ENCODE data around the gene OLAH. TPM values are rescaled to one million over a fixed set of nuclear protein-coding genes. Genes with fewer than 3 reads are reported as not detected.

OLAH gene
- total RNA-seq, 4 donors from 2014 or later = 0.26 to 5.6 (median 5.3) TPM; not detected in 1

- no peaks in the 10 kb centered on the region for H3K4me1 ChIP-seq
- WGBS = 48% methylated on average over 3 of the region's 3 CpGs
- H3K27ac ChIP-seq = no peak overlapping the region
- no peaks in the 10 kb centered on the region for H3K9me3 ChIP-seq
- no peaks in the 10 kb centered on the region for H3K36me3 ChIP-seq
- TF ChIP-seq POLR2AphosphoS5 (IDR thresholded peaks at IDR 0.05) (no peak), EP300 (IDR thresholded peaks at IDR 0.05) (no peak), CTCF (IDR thresholded peaks at IDR 0.05) (no peak), POLR2A (IDR thresholded peaks at IDR 0.05) (no peak)
- no peaks in the 10 kb centered on the region for H3K27me3 ChIP-seq
- no peak overlapping the region for H3K4me3 ChIP-seq
- DNase-seq (ENCODE audit: low spot score in 2 of 2) = no peak
Observed at GRCh38 chr10:15027741-15028140, 16.0 kb upstream of the OLAH start.

GRCh38 chr10:15035385-15036301, 8.1 kb upstream of the OLAH start:
- no peaks in the 10 kb centered on the region for H3K36me3 ChIP-seq
- DNase-seq (ENCODE audit: low spot score in 2 of 2) = no peak
- H3K4me3 ChIP-seq = no peak overlapping the region
- no peak overlapping the region for H3K27ac ChIP-seq
- no peaks in the 10 kb centered on the region for H3K9me3 ChIP-seq
- no peaks in the 10 kb centered on the region for H3K4me1 ChIP-seq
- WGBS = 71% methylated on average over 18 of the region's 18 CpGs
- no peaks in the 10 kb centered on the region for H3K27me3 ChIP-seq
- TF ChIP-seq POLR2A (IDR thresholded peaks at IDR 0.05) = no peak
- TF ChIP-seq CTCF (IDR thresholded peaks at IDR 0.05) = no peak
- no peak for TF ChIP-seq EP300 (IDR thresholded peaks at IDR 0.05)
- no peak for TF ChIP-seq POLR2AphosphoS5 (IDR thresholded peaks at IDR 0.05)

- H3K27me3 ChIP-seq = no peaks in the 10 kb centered on the region
- H3K9me3 ChIP-seq = no peaks in the 10 kb centered on the region
- H3K27ac ChIP-seq = no peak overlapping the region
- no peak for DNase-seq (ENCODE audit: low spot score in 2 of 2)
- H3K36me3 ChIP-seq = no peaks in the 10 kb centered on the region
- 78% methylated on average over 2 of the region's 4 CpGs for WGBS
- TF ChIP-seq CTCF (IDR thresholded peaks at IDR 0.05) (no peak), POLR2A (IDR thresholded peaks at IDR 0.05) (no peak), EP300 (IDR thresholded peaks at IDR 0.05) (no peak), POLR2AphosphoS5 (IDR thresholded peaks at IDR 0.05) (no peak)
- H3K4me3 ChIP-seq = no peak overlapping the region
- H3K4me1 ChIP-seq = no peaks in the 10 kb centered on the region
Observed at GRCh38 chr10:15037691-15038090, 6.1 kb upstream of the OLAH start.

GRCh38 chr10:15038416-15038815, 5.3 kb upstream of the OLAH start:
- Histone ChIP-seq H3K27ac (no peak overlapping the region), H3K4me1 (no peaks in the 10 kb centered on the region), H3K27me3 (no peaks in the 10 kb centered on the region), H3K4me3 (no peak overlapping the region), H3K36me3 (no peaks in the 10 kb centered on the region), H3K9me3 (no peaks in the 10 kb centered on the region)
- no peak for DNase-seq (ENCODE audit: low spot score in 2 of 2)
- no peak for TF ChIP-seq POLR2AphosphoS5 (IDR thresholded peaks at IDR 0.05)
- no peak for TF ChIP-seq CTCF (IDR thresholded peaks at IDR 0.05)
- TF ChIP-seq POLR2A (IDR thresholded peaks at IDR 0.05) = no peak
- TF ChIP-seq EP300 (IDR thresholded peaks at IDR 0.05) = no peak
- WGBS = 76% methylated on average over 10 of the region's 10 CpGs

- no peak overlapping the region for H3K4me3 ChIP-seq
Observed at GRCh38 chr10:15045380-15045779, 1.6 kb downstream of the OLAH start.

More at GRCh38 chr10:15045380-15045779, 1.6 kb downstream of the OLAH start:
- Histone ChIP-seq H3K36me3 (no peaks in the 10 kb centered on the region), H3K27me3 (no peaks in the 10 kb centered on the region), H3K27ac (no peak overlapping the region), H3K9me3 (no peaks in the 10 kb centered on the region), H3K4me1 (no peaks in the 10 kb centered on the region)
- no peak for DNase-seq (ENCODE audit: low spot score in 2 of 2)
- 100% methylated on average over 1 of the region's 1 CpG for WGBS
- TF ChIP-seq POLR2A (IDR thresholded peaks at IDR 0.05) = no peak
- TF ChIP-seq POLR2AphosphoS5 (IDR thresholded peaks at IDR 0.05) = no peak
- no peak for TF ChIP-seq CTCF (IDR thresholded peaks at IDR 0.05)
- no peak for TF ChIP-seq EP300 (IDR thresholded peaks at IDR 0.05)

Data from suprapubic skin (tissue), 4 donors.